H1 (cell line): ENCODE data around the gene MAGI2. TPM values are rescaled to one million over a fixed set of nuclear protein-coding genes. Genes with fewer than 3 reads are reported as not detected.

Experiments used
- CBX5 ChIP-seq: fragments of 300-800, 300-1000 bp; sonication (generic); IDR thresholded peaks from 2 replicates; pipeline ENCODE4 v1.7.1; 2016; ENCODE audit warnings: antibody characterized with exemption, low read length, low read depth
- CBX8 ChIP-seq: fragments of 300-800, 300-1000 bp; sonication (generic); IDR thresholded peaks from 2 replicates; pipeline ENCODE4 v1.7.1; 2016; ENCODE audit warnings: low read depth, low read length, borderline replicate concordance
- GABPA ChIP-seq: IDR thresholded peaks from 2 replicates; pipeline ENCODE4 v1.6.1; 2011; ENCODE audit warnings: mild to moderate bottlenecking, low read length, moderate library complexity, borderline replicate concordance; ENCODE audit not compliant: insufficient read depth
- GTF2F1 ChIP-seq: IDR thresholded peaks from 2 replicates; pipeline ENCODE4 v1.6.1; 2012; ENCODE audit warnings: low read depth, low read length, improper control_type of control experiment, borderline replicate concordance
- KDM1A ChIP-seq: fragments of 200-600, 300-600 bp; sonication (generic); IDR thresholded peaks from 2 replicates; pipeline ENCODE4 v1.7.1; 2016; ENCODE audit warnings: mild to moderate bottlenecking, low read length, borderline replicate concordance
- MAFK ChIP-seq: IDR thresholded peaks from 2 replicates; pipeline ENCODE4 v1.6.1; 2012; ENCODE audit warnings: low read depth, mild to moderate bottlenecking, improper control_type of control experiment, low read length
- RAD21 ChIP-seq, 2 experiments: IDR thresholded peaks in 1 of 2; conservative IDR thresholded peaks in 1 of 2; 2 replicates each; pipeline ENCODE4 v1.6.1; 2011; ENCODE audit warnings: low read depth in 2 of 2, low read length in 2 of 2, improper control_type of control experiment in 1 of 2, inconsistent platforms in 1 of 2, mild to moderate bottlenecking in 1 of 2, moderate library complexity in 1 of 2
- SP2 ChIP-seq: IDR thresholded peaks from 2 replicates; pipeline ENCODE4 v1.6.1; 2012; ENCODE audit warnings: mild to moderate bottlenecking, low read length, inconsistent platforms
- YY1 ChIP-seq: IDR thresholded peaks from 2 replicates; pipeline ENCODE4 v1.6.1; 2011; ENCODE audit warnings: low read depth, mild to moderate bottlenecking, low read length
- polyA plus RNA-seq, 7 experiments: library from polyadenylated mRNA; depleted of rRNA in 3 of 7; stranded (reverse) in 5 of 7; unstranded in 2 of 7; fragments of >200 nt in 5 of 7; fragments of 200-250 nt in 2 of 7; gene quantifications; 1 replicate in 5 of 7; 2 replicates in 1 of 7; 4 replicates in 1 of 7; pipeline versions ENCODE4 v1.2.1 to v1.2.3, GENCODE V29; 2011 to 2013; ENCODE audit warnings: missing spikeins in 2 of 7, mixed read lengths in 2 of 7
- total RNA-seq: library from RNA; stranded (reverse); fragmentation: NEBNext Ultra II Directional; extraction: Animal tissue kit (Norgen Biotek cat#: 25700); gene quantifications from 2 replicates; pipeline ENCODE4 v1.2.1, GENCODE V29; 2021

Gene MAGI2
- total and polyA plus RNA-seq, 2 of the 8 experiments (the other 6 are each of a cell fraction or from before 2014, with no cell fraction given) = 6.0 to 27.3 TPM

DNA sequence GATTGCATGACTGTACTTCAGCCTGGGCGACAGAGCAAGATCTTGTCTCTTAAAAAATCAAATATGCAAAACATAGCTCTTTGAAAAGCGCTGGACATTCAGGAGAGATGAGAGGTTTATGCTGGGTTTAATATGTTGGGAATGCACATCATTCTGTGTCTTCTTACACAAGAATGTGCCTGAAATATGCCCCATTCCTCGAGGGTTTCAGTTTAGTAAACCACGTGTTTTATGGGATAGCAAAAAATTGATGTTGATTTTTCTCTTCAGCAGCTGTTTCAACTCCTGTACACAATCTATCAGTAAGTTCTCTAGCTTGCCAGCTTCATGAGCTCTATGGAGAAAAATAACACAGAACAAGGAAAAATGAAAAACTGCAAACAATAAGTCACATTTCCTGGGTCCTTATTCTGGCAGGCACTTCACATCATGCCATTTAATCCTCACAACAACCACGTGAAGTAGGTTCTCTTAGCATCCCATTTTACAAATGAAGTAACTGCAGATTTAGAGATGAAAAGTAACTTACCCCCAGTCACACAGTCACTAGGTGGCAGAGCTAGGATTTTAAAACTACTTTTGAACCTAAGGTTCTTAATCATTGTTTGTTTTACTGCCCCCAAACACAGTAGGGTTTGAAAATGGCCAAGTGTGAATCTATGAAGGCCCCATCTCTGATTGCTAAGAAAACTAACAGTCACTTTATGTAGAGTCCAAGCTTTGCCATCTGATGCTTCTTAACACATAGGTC, 1231.3 kb downstream of the MAGI2 start (continued):
- TF ChIP-seq RAD21 (IDR thresholded peaks at IDR 0.05 in 1 of 2, conservative IDR thresholded peaks at IDR 0.05 in 1 of 2; ENCODE audit: low read depth in 2 of 2, low read length in 2 of 2) (peak in 1 of 2 experiments; percentile 13; a peak in 2 of 4 replicates), GTF2F1 (no peak), KDM1A (no peak), SP2 (no peak), MAFK (no peak), CBX8 (no peak), YY1 (no peak), GABPA (no peak), CBX5 (no peak)
